Cardiac septum (tissue), 1 donor: Measurements from ENCODE around the gene ONECUT3. TPM values are rescaled to one million over a fixed set of nuclear protein-coding genes. Genes with fewer than 3 reads are reported as not detected.
"Not testable (repeated sequence)": the region's sequence is repeated elsewhere in the genome, so short reads cannot be mapped to it uniquely, and the experiment has no call there.

Source experiments
- DNase-seq: peaks from one replicate; pipeline ENCODE4 v3.0.0-alpha.2; 2020; ENCODE audit warnings: low spot score
- intact Hi-C: fragments of 100-400 bp; cut with DNase I; formaldehyde crosslinking; loops from one replicate; pipeline ENCODE4 v1.14.0; 2022
- total RNA-seq: library from RNA; stranded (reverse); fragmentation: NEBNext Ultra II Directional; extraction: Animal tissue kit (Norgen Biotek cat#: 25700); gene quantifications from one replicate; pipeline ENCODE4 v1.2.1, GENCODE V29; 2021
- donor health status: DM: no; HTN: no; CAD: no.

ONECUT3 gene
- total RNA-seq, 1 donor from 2014 or later: not detected

DNA sequence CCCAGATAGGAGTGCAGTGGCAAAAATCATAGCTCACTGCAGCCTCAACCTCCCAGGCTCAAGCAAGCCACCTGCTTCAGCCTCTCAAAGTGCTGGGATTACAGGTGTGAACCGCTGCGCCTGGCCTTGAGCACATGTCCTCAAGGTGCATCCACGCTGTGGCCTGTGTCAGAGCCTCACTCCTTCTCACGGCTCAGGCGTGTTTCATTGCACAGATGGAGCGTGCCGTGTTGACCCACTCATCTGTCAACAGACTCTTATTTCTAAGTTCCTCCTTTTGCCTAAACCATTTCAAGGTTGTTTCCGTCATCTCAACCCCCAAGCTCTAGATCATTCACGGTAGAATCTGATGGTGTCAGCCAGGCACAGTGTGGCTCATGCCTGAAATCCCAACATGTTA, 30.6 kb downstream of the ONECUT3 start:
- no peak for DNase-seq
- intact Hi-C loops: no loop called here

GRCh38 chr19:1785310-1785709, 32.0 kb downstream of the ONECUT3 start:
- no peak for DNase-seq

DNA sequence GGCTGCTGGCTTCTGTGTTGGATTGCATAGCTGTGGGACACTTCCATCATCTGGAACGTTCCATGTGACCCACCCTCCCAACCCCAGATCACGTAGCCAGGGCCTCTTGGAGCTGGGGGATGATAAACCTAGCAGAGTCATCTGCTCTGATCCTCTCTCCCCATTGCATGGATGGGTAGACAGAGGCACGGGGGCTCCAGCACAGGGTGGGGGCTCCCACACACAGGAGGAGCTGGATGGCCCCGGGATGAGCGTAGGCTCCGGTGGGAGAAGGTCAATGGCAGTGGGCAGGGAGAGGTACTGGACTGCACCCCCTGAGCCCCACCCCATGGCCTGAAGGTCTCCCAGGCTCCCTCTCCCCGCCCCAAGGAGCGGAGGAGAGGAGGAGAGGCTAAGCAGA, 33.4 kb downstream of the ONECUT3 start:
- DNase-seq: no peak
- intact Hi-C loops: no loop called here

More at GRCh38 chr19:1785310-1785709, 32.0 kb downstream of the ONECUT3 start:
- intact Hi-C loops: no loop called here

- no peak for DNase-seq
- intact Hi-C loops: no loop called here
These were observed 33.8 kb downstream of the ONECUT3 start for GRCh38 chr19:1787116-1787515.

DNA sequence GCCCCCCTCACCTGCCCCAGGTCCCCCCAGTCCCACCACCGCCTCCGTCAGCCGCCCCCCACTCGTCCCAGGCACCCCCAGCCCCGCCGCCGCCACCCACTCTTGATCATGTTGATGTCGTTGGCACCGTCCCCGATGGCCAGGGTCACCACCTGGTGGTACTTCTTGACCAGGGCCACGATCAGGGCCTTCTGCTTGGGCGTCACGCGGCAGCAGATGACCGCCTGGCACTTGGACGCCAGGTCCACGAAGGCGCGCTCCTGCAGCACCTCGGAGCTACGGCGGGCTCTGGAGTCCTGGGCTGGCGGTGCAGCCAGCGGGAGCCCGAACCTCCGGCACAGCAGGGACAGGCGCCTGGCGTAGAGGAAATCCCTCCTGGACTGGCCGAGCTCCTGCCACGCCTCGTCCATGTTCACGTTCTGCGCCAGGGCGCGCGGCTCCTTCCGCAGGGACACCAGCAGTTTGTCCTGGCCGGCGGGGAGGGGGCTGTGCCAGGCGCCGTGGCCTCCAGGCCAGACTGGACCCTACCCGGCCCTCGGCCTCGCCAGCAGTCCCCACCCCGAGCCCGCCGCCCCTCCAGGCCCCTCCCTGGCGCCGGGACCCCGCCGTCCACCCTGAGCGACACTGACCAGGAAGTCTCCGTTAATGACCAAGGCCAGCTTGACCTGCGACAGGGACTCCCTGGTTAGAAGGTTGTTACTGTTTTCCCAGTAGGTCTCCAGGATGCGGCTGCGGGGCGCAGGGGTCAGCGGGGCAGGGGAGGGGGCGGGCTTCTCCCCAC, 36.1 kb downstream of the ONECUT3 start:
- no peak for DNase-seq
- intact Hi-C loops: loop anchor here (10.0 kb wide), 1 partner anchor 245 kb away; no protein-coding TSS in a partner anchor

DNA sequence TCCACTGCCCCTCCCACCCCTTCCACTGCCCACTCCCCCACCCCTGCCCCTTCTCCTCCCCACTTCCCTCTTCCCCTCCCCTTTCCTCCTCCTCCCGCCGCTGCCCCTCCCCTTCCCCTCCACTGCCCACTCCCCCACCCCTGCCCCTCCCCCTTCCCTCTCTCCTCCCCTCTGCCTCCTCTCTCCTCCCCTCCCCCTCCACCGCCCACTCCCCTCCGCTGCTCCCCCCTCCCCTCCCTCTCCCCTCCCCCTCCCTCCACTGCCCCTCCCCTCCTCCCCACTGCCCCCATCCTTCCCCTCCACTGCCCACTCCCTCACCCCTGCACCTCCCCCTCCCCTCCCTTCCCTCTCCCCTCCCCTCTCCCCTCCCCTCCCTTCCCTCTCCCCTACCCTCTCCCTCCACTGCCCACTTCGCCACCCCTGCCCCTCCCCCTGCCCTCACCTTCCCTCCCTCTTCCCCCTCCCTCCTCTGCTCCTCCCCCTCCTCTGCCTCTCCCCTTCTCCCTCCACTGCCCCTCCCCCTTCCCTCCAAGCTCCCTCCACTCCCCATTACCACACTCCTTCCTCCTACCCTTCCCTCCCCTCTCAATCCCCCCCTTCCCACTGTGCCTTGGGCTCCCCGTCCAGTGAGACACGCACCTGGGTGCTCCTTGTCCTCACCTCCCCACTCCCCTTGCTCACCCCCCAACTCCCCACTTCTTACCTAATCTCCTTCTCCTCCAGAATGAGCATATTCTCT, 36.9 kb downstream of the ONECUT3 start:
- no peak for DNase-seq
- intact Hi-C loops: loop anchor here (10.0 kb wide), 1 partner anchor 245 kb away; no protein-coding TSS in a partner anchor

GRCh38 chr19:1791879-1792278, 38.6 kb downstream of the ONECUT3 start:
- no peak for DNase-seq
- intact Hi-C loops: loop anchor here (10.0 kb wide), 1 partner anchor 247 kb away; no protein-coding TSS in a partner anchor

DNA sequence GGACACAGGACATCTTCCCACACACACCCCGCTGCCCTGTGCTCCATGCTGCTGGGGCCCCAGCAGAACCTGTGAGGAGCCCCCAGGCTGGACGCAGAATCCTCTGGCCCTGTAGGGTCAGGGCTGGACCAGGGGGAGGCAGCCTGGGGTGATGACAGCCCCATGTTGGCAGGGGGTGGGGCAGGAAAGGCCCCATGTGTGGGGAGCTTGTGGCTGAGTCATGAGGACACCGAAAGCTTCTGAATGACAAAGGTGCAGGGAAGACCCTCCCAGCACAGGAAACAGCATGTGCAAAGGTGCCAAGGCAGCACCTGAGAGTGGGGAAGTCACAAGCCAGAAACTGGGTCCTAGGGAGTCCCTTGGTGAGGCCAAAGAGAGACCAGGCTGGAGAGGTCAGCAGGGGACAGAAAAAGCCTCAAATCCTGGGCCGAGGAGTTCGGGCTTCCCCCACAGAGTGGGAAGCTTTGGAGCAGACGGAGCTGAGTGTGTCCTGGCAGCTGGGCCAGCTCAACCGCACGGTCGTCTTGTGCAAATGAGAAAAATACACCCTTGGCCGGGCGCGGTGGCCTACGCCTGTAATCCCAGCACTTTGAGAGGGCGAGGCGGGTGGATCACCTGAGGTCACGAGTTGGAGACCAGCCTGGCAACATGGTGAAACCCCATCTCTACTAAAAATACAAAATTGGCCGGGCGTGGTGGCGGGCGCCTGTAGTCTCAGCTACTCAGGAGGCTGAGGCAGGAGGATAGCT, 41.3 kb downstream of the ONECUT3 start:
- no peak for DNase-seq
- intact Hi-C loops: loop anchor here (10.0 kb wide), 1 partner anchor 250 kb away; no protein-coding TSS in a partner anchor

GRCh38 chr19:1796395-1797142, 43.3 kb downstream of the ONECUT3 start:
- no peak for DNase-seq
- intact Hi-C loops: loop anchor here (10.0 kb wide), 1 partner anchor 252 kb away; no protein-coding TSS in a partner anchor

DNA sequence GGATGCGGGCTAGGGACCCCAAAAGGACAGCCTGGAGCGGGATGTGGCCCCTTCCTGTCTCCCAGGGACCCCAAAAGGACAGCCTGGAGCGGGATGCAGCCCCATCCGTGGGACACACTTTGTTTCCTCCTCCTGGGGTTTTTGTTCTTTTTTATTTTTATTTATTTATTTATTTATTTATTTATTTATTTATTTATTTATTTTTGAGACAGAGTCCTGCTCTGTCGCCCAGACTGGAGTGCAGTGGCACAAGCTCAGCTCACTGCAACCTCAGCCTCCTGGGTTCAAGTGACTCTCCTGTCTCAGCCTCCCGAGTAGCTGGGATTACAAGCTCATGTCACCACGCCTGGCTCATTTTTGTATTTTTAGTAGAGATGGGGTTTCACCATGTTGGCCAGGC, 44.0 kb downstream of the ONECUT3 start:
- not testable (repeated sequence) for DNase-seq
- intact Hi-C loops: loop anchor here (10.0 kb wide), 1 partner anchor 253 kb away; no protein-coding TSS in a partner anchor

GRCh38 chr19:1799695-1800342, 46.5 kb downstream of the ONECUT3 start:
- intact Hi-C loops: loop anchor here (10.0 kb wide), 1 partner anchor 255 kb away; no protein-coding TSS in a partner anchor
- no peak for DNase-seq

GRCh38 chr19:1804858-1805257, 51.6 kb downstream of the ONECUT3 start:
- no peak for DNase-seq
- intact Hi-C loops: no loop called here

DNA sequence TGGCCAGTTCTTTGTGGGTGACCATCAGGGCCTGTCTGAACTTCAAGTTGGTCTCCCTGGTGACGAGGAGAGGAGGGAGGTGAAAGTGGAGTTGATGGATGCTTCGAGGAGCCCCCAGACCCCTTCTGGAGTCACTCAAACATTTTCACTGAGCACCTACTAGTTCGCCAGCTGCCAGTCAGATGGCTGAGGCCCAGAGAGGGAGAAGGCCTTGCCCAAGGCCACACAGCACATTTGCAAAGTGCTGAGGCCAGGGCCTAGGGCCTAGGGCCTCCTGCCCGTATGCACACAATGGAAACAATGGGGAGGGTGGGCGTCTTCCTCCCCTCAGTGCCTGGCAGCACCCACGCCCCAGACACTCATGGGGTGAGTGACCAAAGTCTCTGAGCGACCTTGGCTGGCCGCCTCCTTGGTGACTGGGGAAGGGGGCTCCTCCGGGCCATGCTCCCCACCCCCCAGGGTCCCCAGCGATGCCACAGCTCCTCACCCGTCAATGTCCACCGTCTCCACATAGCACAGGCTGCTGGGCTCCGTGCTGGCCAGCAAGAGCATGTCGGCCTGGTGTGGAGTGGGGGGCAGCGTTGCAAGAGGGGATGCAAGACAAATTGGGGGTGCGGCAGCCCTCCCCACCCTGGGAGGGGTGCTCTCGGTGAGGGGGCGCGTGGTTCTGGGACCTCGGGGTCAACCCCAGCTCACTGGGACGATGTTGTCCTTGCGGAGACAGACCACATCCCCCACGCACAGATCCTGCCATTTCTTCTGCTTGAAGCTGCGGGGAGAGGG, 52.3 kb downstream of the ONECUT3 start:
- intact Hi-C loops: no loop called here
- no peak for DNase-seq

DNA sequence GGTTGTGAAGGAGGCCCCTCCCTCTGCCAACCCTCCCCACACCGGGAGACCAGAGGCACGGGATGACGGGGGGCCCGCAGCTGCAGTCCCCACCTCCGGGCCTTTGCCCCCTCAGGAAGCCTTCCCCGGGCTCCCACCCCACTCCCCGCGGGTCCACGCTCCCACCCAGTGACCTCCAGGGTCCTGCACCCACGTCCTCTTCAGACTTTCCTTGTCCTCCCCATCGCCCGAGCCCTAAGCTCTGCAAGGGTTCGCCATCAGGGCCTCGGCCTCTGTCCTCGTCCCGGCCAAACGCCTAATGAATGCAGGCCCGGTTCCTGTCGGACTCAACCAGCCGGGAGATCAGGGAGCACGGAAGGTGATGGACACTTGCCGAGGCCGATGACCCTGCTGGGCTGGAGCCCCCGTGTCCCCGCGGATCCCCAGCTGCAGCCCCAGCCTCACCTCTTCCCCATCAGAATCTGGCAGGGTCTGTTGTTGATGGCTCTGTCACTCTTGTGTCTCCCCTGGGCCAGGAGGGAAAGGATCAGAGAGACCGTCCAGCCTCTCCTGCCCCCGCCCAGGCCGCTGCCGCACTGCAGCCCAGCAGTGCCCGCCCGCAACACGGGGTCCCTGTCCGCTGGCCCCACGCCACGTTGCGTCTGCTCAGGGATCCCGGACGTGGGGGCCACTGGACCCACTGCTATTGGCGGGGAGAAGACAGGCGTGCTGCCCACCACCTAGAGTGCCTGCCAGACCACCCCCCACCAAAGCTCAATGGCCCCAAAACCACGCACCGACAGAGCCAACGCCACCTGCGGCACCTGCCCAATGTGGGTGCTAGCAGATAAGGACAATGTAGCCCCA, 53.1 kb downstream of the ONECUT3 start:
- DNase-seq: no peak
- intact Hi-C loops: no loop called here

- no peak for DNase-seq
- intact Hi-C loops: no loop called here
These were observed 53.9 kb downstream of the ONECUT3 start for GRCh38 chr19:1807030-1807694.

- DNase-seq: no peak
- intact Hi-C loops: no loop called here
These were observed 54.5 kb downstream of the ONECUT3 start for GRCh38 chr19:1807695-1808394.
